Esophagus muscularis mucosa (tissue), 4 donors: ENCODE results near the gene TTC39C. TPM values are rescaled to one million over a fixed set of nuclear protein-coding genes. Genes with fewer than 3 reads are reported as not detected.

Experiments
- DNase-seq: peaks from one replicate; pipeline ENCODE4 v3.0.0-alpha.2; 2017; ENCODE audit errors: extremely low spot score
- H3K27ac ChIP-seq, 4 donors: fragments of 200-600 bp; sonication (generic); replicated peaks in 1 of 4; 1 replicate in 3 of 4; 2 replicates in 1 of 4; pipeline ENCODE4 v1.5.1; 2016 to 2019; ENCODE audit warnings: mild to moderate bottlenecking in 1 of 4
- H3K27me3 ChIP-seq, 4 donors: fragments of 200-600 bp; sonication (generic); one replicate each; pipeline versions ENCODE4 v1.5.1 to v1.6.0; 2016 to 2019
- H3K36me3 ChIP-seq, 4 donors: fragments of 200-600 bp; sonication (generic); one replicate each; pipeline ENCODE4 v1.5.1; 2016 to 2019
- H3K4me1 ChIP-seq, 4 donors: fragments of 200-600 bp; sonication (generic); one replicate each; pipeline ENCODE4 v1.5.1; 2016 to 2019
- H3K4me3 ChIP-seq, 4 donors: fragments of 200-600 bp; sonication (generic); 1 replicate in 2 of 4; 2 replicates in 2 of 4; pipeline ENCODE4 v1.5.1; 2016 to 2019; ENCODE audit warnings: mild to moderate bottlenecking in 4 of 4, moderate library complexity in 1 of 4
- H3K9me3 ChIP-seq, 4 donors: fragments of 200-600 bp; sonication (generic); 1 replicate in 3 of 4; 2 replicates in 1 of 4; pipeline ENCODE4 v1.5.1; 2016 to 2019
- EP300 ChIP-seq: sonication (generic); formaldehyde crosslinking; IDR thresholded peaks from one replicate; pipeline ENCODE4 v1.6.1; 2017; ENCODE audit warnings: antibody characterized with exemption
- POLR2A ChIP-seq: fragments of 450-650 bp; IDR thresholded peaks from one replicate; pipeline ENCODE4 v1.6.1; 2017; ENCODE audit warnings: antibody characterized with exemption, moderate library complexity, mild to moderate bottlenecking, low read depth
- POLR2AphosphoS5 ChIP-seq, 2 donors: sonication (generic); formaldehyde crosslinking; IDR thresholded peaks; one replicate each; pipeline ENCODE4 v1.6.1; 2017; ENCODE audit warnings: antibody characterized with exemption in 2 of 2
- WGBS: methylation state at CpG from one replicate; pipeline ENCODE4 v1.1.5; 2018; 5-methylcytosine and 5-hydroxymethylcytosine counted together
- intact Hi-C: fragments of 100-400 bp; cut with DNase I; formaldehyde crosslinking; loops from one replicate; pipeline ENCODE4 v1.15.1; 2023
- total RNA-seq, 4 donors: library from RNA; depleted of rRNA; stranded (reverse); fragments of >200 nt; gene quantifications; one replicate each; pipeline versions ENCODE4 v1.1.0 to v1.2.1, GENCODE V29; 2016
- TF ChIP-seq, protein P1 (sequence below), 3 experiments: fragments of 200-600 bp in 2 of 3; fragments of 450-650 bp in 1 of 3; sonication (generic) in 2 of 3; IDR thresholded peaks; one replicate each; pipeline ENCODE4 v1.5.1; 2017 to 2019; ENCODE audit warnings: antibody characterized with exemption in 3 of 3, mild to moderate bottlenecking in 2 of 3, moderate library complexity in 1 of 3

Gene TTC39C
- total RNA-seq, 4 donors from 2014 or later: 32.3 to 45.4 (median 34.8) TPM

GRCh38 chr18:24022161-24022560, 7.6 kb downstream of the TTC39C start:
- Histone ChIP-seq H3K9me3 (no peaks in the 10 kb centered on the region), H3K4me1 (peaks cover 0 to 23% (median 11%) of the 10 kb centered on the region in 4 donors), H3K4me3 (no peak overlapping the region), H3K27me3 (no peaks in the 10 kb centered on the region), H3K36me3 (peaks cover 0 to 18% (median 2%) of the 10 kb centered on the region in 4 donors), H3K27ac (no peak overlapping the region)
- 73% methylated on average over 4 of the region's 4 CpGs for WGBS
- intact Hi-C loops: loop anchor here (10.0 kb wide), 1 partner anchor 53 kb away; no protein-coding TSS in a partner anchor
- no peak for DNase-seq
- TF ChIP-seq EP300: no peak
- TF ChIP-seq, protein P1, sequence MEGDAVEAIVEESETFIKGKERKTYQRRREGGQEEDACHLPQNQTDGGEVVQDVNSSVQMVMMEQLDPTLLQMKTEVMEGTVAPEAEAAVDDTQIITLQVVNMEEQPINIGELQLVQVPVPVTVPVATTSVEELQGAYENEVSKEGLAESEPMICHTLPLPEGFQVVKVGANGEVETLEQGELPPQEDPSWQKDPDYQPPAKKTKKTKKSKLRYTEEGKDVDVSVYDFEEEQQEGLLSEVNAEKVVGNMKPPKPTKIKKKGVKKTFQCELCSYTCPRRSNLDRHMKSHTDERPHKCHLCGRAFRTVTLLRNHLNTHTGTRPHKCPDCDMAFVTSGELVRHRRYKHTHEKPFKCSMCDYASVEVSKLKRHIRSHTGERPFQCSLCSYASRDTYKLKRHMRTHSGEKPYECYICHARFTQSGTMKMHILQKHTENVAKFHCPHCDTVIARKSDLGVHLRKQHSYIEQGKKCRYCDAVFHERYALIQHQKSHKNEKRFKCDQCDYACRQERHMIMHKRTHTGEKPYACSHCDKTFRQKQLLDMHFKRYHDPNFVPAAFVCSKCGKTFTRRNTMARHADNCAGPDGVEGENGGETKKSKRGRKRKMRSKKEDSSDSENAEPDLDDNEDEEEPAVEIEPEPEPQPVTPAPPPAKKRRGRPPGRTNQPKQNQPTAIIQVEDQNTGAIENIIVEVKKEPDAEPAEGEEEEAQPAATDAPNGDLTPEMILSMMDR (IDR thresholded peaks at IDR 0.05): no peak
- no peak for TF ChIP-seq POLR2AphosphoS5 (IDR thresholded peaks at IDR 0.05)
- TF ChIP-seq POLR2A: no peak

- Histone ChIP-seq H3K4me3 (no peak overlapping the region), H3K36me3 (peaks cover 0 to 18% (median 2%) of the 10 kb centered on the region in 4 donors), H3K9me3 (no peaks in the 10 kb centered on the region), H3K27me3 (no peaks in the 10 kb centered on the region), H3K4me1 (peaks cover 0 to 29% (median 20%) of the 10 kb centered on the region in 4 donors), H3K27ac (no peak overlapping the region)
- DNase-seq: no peak
- 95% methylated on average over 6 of the region's 6 CpGs for WGBS
- intact Hi-C loops: loop anchor here (10.0 kb wide), 1 partner anchor 52 kb away; no protein-coding TSS in a partner anchor
- no peak for TF ChIP-seq POLR2AphosphoS5 (IDR thresholded peaks at IDR 0.05)
- no peak for TF ChIP-seq POLR2A
- TF ChIP-seq EP300: no peak
- TF ChIP-seq, protein P1 (IDR thresholded peaks at IDR 0.05): no peak
Measured at GRCh38 chr18:24023185-24023814, 8.7 kb downstream of the TTC39C start.

DNA sequence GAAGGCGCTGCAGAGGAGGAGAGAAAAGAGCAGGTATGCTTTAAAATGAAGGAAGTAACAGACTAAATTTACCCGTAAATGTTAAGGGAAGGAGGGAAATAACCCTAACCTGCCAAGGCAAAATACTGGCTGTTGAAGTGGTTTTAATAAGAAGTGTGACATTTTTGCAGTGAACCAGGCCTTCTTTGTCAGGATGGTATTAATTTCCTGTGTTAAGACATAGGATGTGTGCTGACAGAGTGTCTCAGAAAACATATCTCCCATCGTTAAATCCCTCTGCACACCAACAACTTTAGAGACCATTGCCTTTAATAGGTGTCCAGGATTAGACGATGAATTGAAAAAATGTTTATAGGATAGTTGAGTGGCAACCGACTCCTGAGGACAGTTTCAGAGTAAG, 9.9 kb downstream of the TTC39C start:
- intact Hi-C loops: loop anchor here (10.0 kb wide), 1 partner anchor 50 kb away; no protein-coding TSS in a partner anchor
- Histone ChIP-seq H3K4me1 (peaks cover 0 to 29% (median 20%) of the 10 kb centered on the region in 4 donors), H3K27me3 (no peaks in the 10 kb centered on the region), H3K36me3 (peaks cover 0 to 18% (median 2%) of the 10 kb centered on the region in 4 donors), H3K9me3 (no peaks in the 10 kb centered on the region), H3K27ac (no peak overlapping the region), H3K4me3 (no peak overlapping the region)
- 89% methylated on average over 5 of the region's 5 CpGs for WGBS
- TF ChIP-seq POLR2A (no peak), EP300 (no peak), POLR2AphosphoS5 (IDR thresholded peaks at IDR 0.05) (no peak)
- TF ChIP-seq, protein P1 (IDR thresholded peaks at IDR 0.05): no peak
- DNase-seq: no peak

DNA sequence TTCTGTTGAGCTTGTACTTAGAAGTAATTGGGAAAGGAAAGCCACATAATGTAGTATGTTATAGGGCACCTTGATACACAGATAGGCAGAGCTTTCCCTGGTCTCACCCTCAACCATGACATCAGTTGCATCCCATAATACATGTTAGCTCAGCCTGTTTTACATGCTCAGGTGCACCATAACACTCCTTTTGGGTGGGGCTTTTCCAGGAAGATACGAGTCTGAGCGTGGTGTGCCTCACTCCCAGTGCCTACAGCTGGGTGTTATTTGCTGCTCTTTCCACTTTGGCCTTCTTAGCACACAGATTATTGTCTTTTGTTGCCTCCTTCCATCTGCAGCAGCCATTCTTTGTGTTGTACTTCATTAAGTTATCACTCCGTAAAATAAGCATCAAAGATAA, 11.9 kb downstream of the TTC39C start:
- Histone ChIP-seq H3K36me3 (peaks cover 0 to 11% (median 2%) of the 10 kb centered on the region in 4 donors), H3K27me3 (no peaks in the 10 kb centered on the region), H3K4me1 (peaks cover 0 to 29% (median 20%) of the 10 kb centered on the region in 4 donors), H3K4me3 (no peak overlapping the region), H3K27ac (no peak overlapping the region), H3K9me3 (no peaks in the 10 kb centered on the region)
- 85% methylated on average over 3 of the region's 3 CpGs for WGBS
- DNase-seq: no peak
- intact Hi-C loops: loop anchor here (10.0 kb wide), 1 partner anchor 48 kb away; no protein-coding TSS in a partner anchor
- no peak for TF ChIP-seq POLR2AphosphoS5 (IDR thresholded peaks at IDR 0.05)
- TF ChIP-seq EP300: no peak
- no peak for TF ChIP-seq POLR2A
- TF ChIP-seq, protein P1 (IDR thresholded peaks at IDR 0.05): no peak
